B cell (primary cell): Measurements from ENCODE around the gene STXBP2.

Experiments
- CTCF ChIP-seq: fragments of 200-600 bp; IDR thresholded peaks from one replicate; pipeline ENCODE4 v1.8.0; 2022; ENCODE audit warnings: antibody characterized with exemption, mild to moderate bottlenecking
- EZH2 ChIP-seq: IDR thresholded peaks from 2 replicates; pipeline ENCODE4 v1.6.1; 2012; ENCODE audit warnings: borderline replicate concordance, low read depth, mild to moderate bottlenecking, moderate library complexity, low read length; ENCODE audit not compliant: insufficient read depth, poor library complexity, severe bottlenecking

- no peak for TF ChIP-seq CTCF
- no peak for TF ChIP-seq EZH2
These were observed 50.3 kb downstream of the STXBP2 start for GRCh38 chr19:7687177-7687576.
